ENCODE data around the gene DNAH1. TPM values are rescaled to one million over a fixed set of nuclear protein-coding genes. Genes with fewer than 3 reads are reported as not detected.

The DNAH1 gene
- total RNA-seq, 1 experiment from 2014 or later, result 2.1 TPM

DNA sequence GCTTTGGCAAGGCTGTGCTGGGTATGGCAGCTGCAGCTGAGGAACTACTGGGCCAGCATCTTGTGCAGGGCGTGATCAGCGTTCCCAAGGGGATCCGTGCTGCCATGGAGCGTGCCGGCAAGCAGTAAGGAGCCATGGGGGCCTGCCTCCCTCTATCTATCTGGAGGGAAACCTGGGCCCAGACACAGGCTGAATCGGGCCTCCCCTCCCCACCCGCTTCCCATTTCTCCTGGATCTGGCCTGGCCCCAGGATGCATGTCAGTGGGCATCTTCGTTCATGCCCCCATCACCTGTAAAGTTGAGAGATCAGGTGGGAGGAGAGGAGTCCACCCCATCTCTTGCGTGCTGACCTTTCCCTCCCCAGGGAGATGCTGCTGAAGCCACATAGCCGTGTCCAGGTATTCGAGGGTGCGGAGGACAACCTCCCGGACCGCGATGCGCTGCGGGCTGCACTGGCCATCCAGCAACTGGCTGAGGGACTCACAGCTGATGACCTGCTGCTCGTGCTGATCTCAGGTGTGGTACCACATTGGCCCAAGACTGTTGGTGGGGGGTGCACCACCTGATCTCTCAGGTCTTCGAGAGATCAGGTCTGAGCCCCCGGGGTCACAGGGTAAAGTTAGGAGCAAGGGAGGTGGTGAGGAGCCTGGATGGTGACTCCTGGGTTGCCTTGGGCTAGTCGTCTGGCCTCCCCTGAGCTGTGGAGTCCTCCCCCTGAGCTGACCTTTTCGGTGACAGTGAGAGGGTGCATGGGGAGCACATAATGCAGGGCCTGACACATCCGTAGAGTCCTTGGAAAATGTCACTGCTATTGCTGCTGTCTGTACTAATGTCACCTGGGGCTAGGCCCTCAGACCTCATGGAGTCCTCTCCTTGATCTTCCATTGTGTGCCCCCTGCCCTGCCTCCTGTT is 25.3 kb upstream of the DNAH1 start:
- DNase-seq (ENCODE audit: low read depth), result no peak

DNA sequence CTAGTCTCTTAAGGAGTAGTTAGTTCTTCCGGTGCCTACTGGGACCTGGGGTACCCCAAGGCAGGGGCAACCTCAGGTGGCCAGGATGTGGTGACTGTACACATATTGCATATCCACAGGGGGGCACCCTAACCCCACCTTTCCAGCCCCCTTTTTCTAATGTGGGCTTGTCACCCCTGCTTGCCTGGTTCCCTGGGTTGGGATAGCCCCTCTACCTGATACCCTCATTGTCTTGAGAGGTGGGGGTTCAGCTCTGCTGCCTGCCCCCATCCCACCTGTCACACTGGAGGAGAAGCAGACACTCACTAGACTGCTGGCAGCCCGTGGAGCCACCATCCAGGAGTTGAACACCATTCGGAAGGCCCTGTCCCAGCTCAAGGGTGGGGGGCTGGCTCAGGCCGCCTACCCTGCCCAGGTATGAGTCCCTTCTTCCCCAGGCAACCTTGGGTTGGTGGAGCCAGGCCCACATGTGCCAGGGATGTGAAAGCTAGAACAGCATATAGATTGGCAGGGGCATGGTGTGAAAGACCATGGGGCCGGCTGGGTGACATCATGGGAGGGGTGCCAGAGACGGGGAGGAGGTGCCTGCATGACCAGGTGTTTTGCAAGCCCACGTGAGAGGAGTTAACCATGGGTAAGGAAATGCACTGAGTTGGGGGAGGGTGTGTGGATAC is 24.5 kb upstream of the DNAH1 start:
- no peak for DNase-seq (ENCODE audit: low read depth)

GRCh38 chr3:52292247-52293065 is 23.7 kb upstream of the DNAH1 start:
- no peak for DNase-seq (ENCODE audit: low read depth)

GRCh38 chr3:52293491-52294319 is 22.4 kb upstream of the DNAH1 start:
- DNase-seq (ENCODE audit: low read depth), result no peak

DNA sequence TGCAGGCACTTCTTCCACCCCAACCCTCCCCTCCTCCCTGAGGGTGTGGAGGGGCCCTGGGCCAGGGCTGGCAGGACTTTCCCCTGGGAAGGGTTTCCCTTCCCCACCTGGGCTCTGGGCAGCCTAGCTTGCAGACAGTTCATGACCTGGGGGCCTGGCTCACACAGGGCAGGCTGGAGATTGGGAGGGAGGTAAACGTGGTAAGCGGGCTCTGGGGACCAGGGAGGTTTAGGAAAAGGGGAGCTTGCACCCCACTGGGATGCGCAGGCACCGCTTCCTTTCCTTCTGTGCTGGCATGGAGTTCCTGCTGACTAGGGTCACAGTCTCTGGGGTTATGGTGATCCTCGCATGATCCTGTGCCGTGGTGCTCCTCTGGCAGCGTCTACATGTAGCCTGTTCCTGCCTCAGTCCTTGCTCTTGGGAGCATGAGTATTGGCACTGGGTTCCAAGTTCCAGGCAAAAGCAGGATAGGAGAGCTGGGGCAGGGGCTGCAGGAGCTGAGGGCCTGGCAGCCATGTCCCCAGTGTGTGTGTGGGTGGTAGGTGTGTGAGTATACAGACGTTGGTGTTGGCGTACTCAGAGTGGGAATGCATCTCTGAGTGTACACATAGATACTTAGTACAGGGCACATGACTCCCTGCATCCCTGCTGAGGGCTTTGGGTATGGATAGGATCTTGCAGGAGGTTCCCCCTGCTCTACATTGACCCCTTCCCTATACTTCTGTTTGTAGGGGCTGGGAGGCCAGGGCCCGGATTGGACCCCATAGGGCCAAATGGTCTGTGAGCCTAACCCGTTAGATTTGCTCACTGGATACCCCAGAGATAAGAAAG is 21.6 kb upstream of the DNAH1 start:
- no peak for DNase-seq (ENCODE audit: low read depth)

DNA sequence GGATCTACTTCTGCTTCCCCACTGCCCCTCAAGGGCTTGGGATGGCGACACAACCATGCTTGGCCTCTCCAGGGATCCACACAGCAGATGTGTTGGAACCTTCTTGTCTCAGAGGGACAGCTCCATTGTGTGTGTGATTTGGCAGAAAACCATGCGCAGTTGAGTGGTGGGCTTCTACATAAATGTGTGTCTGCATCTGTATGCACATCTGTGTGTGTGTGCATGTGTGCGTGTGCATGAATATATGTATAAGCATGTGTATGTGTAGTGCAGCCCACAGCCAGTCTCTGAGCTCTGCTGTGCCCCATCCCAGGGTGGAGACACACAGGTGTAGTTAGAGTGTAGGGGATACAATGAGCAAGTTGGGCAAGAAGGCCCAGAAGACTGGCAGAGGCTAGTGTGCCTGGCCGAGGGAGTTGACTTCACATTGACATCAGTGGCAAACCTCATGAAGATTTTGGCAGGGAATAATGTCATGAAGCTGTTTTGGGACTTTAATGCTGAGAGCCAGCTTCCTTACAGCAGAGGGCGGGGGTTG is 20.4 kb upstream of the DNAH1 start:
- no peak for DNase-seq (ENCODE audit: low read depth)

GRCh38 chr3:52297242-52298148 is 18.6 kb upstream of the DNAH1 start:
- DNase-seq (ENCODE audit: low read depth), result peak; percentile 11

DNA sequence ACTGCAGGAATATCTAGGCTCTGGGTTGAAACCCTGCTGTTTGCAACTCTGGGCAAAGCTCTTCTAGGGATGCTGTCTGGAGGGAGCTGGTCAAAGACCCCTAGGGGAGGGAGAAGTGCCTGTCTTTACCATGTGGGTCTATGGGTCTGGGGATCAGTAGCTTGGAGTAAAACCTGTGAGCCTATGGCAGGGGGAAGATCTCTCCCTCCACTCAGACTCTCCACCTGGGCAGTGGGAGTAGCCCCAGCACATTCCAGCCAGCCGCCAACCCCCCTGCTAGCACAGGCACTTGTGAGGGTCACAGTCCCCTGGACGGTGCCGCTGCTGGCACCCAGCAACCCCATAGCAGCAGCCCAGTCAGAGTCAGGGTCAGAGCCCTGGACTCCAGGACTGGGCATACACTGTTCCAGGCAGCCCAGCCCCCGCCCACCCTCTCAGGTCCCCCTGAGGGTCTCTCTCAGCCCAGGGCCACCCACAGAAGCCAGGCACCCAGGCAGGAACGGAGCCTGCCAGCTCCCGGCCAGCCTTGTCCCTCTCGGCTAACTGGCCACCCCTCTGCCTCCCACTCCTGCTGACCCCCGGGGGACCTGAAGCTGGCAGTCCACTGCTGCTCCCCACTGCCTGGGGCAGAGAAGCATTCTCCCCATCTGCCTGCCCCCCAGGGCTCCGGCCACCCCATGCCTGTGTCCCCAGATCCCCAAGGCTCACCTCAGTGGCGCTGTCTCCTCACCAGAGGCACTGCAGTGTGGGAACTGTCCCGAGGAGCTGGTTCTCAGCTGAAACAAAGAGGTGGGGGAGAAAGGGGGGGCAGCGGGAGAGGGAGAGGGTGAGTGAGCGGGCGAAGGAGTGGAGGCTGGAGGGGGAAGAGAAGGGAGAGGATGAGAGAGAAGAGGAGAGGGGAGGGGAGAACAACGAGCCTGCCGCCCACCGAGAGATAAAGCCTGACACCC is 17.7 kb upstream of the DNAH1 start:
- no peak for DNase-seq (ENCODE audit: low read depth)

DNA sequence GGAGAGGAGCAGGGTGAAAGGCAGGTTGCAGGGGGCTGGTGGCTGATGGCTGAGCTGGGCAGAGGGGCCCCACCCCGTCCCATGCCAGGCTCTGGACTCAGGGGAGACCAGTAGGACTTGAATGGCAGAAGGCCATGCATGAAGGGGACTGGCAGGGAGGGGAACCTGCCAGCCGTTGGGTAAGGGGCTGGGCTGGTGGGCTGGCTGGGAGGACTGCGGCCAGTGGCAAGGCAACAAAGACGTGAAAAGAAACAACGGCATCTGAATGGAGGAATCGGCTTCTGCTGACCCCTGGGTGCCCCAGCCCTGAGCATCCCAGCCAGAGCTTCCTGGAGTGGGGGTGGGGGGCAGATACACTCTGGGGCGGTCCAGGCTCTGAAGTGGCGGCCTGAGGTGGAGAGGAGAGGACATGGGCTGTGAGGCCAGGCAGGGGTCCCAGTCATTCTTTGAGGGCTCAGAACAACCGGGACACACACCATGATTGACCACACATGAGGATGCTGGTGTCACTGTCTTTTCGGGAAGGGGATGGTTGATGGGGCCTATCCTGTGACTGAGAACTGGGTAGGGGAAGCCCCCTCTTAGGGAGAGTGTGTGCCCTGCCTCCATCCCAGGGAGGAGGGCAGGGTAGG is 16.8 kb upstream of the DNAH1 start:
- no peak for DNase-seq (ENCODE audit: low read depth)

DNA sequence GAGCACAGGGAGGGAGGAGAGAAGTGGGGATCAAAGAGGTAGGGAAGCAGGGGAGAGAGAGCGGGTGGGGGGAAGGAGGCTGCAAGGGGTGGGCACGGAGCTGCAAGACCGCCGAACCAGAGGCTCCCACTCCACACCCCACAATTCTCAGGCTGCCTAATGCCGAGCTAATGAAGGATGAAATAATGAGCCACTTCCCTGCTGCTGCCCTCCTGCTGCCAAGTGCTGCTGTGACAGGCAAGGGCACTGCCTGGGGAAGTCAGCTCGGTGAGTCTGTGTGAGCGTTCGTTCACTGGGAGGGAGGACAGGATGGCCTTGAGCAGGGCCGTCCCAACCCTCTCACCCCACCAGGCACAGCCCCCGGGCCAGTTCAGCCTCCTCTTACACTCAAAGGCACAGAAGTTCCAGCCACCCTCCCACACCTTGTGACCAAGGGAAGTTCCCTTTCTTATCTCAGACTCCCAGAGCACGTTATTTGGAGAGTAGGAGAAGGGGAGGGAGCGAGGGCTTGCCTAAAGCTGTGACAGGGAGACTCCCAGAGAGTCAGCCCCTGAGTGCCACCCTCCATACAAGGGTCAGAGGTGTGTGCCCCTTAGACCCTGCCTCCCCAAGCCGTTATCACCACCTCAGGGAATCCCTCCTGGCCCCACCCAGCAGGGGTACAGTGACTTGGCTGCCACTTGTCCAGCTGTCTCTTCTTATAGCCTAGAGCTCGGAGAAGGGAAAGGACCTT is 16.1 kb upstream of the DNAH1 start:
- peak; percentile 11 for DNase-seq (ENCODE audit: low read depth)

DNA sequence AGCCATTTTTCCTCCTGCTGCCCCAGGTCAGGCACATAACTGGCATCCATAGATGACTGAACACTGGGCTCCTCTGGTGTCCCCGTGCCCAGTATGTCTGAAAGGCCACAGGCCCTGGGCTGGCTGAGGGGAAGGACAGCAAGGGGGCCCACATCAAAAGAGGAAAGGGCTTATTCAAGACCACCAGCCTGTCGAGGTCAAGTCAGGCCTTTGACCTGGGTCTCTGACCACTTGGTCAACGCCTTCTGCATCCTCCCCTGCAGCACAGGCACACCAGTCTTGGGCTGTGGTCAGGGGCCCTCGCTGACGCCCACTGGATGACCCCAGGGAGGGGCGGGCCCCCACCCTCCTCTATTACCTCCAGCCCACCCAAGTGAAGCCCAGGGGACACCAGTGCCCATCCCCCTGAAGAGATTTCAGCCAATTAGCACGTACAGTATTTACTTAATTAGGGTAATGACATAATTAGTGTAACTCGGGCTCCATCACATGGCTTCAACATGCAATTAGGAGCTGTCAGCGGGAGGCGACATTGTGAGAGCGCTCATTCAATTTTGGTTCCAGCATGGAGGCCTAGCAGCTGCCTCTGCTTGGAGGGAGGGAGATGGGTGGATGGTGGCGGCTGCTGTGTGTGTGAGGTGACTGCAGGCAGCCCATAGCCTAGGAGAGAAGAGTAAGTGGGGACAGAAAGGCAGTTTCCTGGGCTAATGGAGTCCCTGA is 13.5 kb upstream of the DNAH1 start:
- DNase-seq (ENCODE audit: low read depth), result no peak

DNA sequence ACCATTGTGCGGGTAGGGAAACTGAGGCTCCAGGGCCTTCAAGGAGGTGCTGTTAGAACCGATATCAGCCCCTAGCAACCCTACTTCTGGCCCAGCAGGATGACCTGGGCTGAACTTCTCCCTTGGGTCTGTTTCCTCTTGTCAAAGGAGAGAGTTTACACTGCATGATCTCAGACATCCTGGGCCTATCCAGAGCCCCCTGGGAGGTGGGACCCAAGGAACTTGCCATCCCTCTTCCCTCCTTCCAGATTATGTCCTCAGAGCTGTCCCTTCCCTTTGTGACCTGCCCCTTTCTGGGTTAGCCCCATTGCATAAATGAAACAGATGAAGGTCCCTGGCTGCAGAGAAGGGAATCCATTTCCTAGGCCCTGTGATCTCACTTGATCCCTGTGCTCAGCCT is 12.3 kb upstream of the DNAH1 start:
- DNase-seq (ENCODE audit: low read depth), result no peak

DNA sequence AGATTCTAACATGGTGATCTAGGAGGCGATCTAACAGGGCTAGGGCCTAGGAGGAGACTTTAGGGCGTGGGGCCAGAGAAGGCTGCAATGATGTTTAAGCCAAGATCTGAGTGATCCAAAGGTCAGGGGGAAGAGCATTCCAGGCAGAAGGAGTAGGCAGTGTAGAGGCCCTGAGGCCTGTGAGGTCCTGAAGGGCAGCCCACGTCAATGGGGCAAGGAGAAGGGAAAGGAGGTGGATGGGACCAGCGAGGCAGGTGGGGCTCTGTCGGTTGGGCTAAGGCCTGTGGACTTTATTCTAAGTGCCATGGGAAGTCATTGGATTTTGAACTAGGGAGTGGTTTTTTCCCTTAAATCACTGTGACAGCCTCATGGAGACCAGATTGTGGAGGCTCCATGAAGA is 10.2 kb upstream of the DNAH1 start:
- no peak for DNase-seq (ENCODE audit: low read depth)

DNA sequence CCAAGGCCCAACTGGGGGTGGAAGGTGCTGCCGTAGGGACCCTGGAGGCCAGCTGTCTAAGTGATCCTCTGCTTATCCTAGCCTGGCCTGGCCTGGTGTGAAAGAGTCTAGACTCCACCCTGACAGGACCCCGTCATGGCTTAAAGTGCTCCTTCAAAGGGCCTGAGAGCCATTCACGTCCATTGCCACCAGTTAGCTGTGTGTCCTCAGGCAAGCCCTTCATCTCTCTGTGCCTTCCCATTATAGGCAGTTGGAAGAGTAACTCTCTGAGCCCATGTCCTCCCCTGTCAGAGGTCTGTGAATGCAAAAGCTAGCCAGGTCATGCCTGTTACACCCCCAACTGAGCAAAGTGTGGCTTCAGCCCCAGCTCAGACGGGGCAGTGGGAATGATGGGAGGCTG is 9.1 kb upstream of the DNAH1 start:
- no peak for DNase-seq (ENCODE audit: low read depth)

DNA sequence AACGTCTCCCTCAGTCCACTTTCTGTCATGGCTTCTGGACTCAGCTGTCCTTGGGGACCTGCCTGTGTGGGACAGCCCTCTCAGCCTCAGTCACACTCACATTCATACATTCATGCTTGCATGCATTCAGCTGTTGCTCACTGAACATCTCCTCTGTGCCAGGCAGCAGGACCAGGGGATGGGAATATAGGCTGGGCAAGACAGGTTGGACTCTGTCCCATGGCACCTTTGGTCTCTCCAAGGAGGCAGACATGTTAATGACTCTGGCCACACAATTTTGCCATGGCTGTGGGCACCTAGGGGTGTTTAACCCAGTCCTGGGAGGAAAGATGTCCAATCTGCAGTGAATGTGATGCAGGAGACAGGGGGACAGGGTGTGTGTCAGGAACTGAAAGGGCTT is 7.8 kb upstream of the DNAH1 start:
- no peak for DNase-seq (ENCODE audit: low read depth)
